Putamen (tissue), 1 donor: ENCODE data around the gene SEC61A2.

Experiments
- DNase-seq: peaks from one replicate; pipeline ENCODE4 v3.0.0-alpha.2; 2016; ENCODE audit warnings: low spot score

Gene SEC61A2

GRCh38 chr10:12196531-12197211, 67.2 kb downstream of the SEC61A2 start:
- DNase-seq = no peak

GRCh38 chr10:12198156-12198555, 68.7 kb downstream of the SEC61A2 start:
- no peak for DNase-seq

GRCh38 chr10:12200850-12201249, 71.4 kb downstream of the SEC61A2 start:
- DNase-seq = no peak

GRCh38 chr10:12201543-12201942, 72.1 kb downstream of the SEC61A2 start:
- DNase-seq = peak; percentile 78

- no peak for DNase-seq
Measured at GRCh38 chr10:12202226-12202625, 72.7 kb downstream of the SEC61A2 start.

- DNase-seq = no peak
Measured at GRCh38 chr10:12205082-12205481, 75.6 kb downstream of the SEC61A2 start.

GRCh38 chr10:12207114-12207513, 77.6 kb downstream of the SEC61A2 start:
- DNase-seq = no peak

GRCh38 chr10:12208460-12208859, 79.0 kb downstream of the SEC61A2 start:
- no peak for DNase-seq

GRCh38 chr10:12212454-12212853, 83.0 kb downstream of the SEC61A2 start:
- DNase-seq = no peak

GRCh38 chr10:12213621-12214020, 84.1 kb downstream of the SEC61A2 start:
- DNase-seq = no peak

- DNase-seq = no peak
Measured at GRCh38 chr10:12214093-12214492, 84.6 kb downstream of the SEC61A2 start.

GRCh38 chr10:12214763-12215218, 85.3 kb downstream of the SEC61A2 start:
- DNase-seq = no peak
